ENCODE measurements around the gene MT3. TPM values are rescaled to one million over a fixed set of nuclear protein-coding genes. Genes with fewer than 3 reads are reported as not detected.
A peak's percentile ranks its signal among the peaks of the same experiment; 100 is the strongest.

Gene MT3
- total and polyA plus RNA-seq, 9 of the 15 experiments (the other 6 are each of a cell fraction or from before 2014, with no cell fraction given) = not detected

GRCh38 chr16:56608043-56608875, 18.9 kb downstream of the MT3 start, which contains the start of gene MT2A (continued):
- TF ChIP-seq RERE (CRISPR knock-in tag; IDR thresholded peaks at IDR 0.05; ENCODE audit: borderline replicate concordance) = no peak
- TF ChIP-seq RREB1 (CRISPR knock-in tag; IDR thresholded peaks at IDR 0.05) = 0 out of 2 replicates have a peak, but pooled peaks have one; percentile 30
- no peak for TF ChIP-seq ZNF280B (CRISPR knock-in tag; IDR thresholded peaks at IDR 0.05)
- TF ChIP-seq GATAD2A (IDR thresholded peaks at IDR 0.05) = 0 out of 2 replicates have a peak, but pooled peaks have one; percentile 46
- TF ChIP-seq ZNF134 (CRISPR knock-in tag; conservative IDR thresholded peaks at IDR 0.05) = 0 out of 2 replicates have a peak, but pooled peaks have one; percentile 43
- TF ChIP-seq RUNX1 (IDR thresholded peaks at IDR 0.05; ENCODE audit: low read depth) = no peak
- TF ChIP-seq CHAMP1 (IDR thresholded peaks at IDR 0.05) = no peak
- TF ChIP-seq ZC3H8 (IDR thresholded peaks at IDR 0.05) = no peak
